T-helper 2 cell treated with Interferon-gamma antibody and Interleukin-4, amounts not matched to agents 5 μg/mL and 100 μg/mL, for 36 hours (primary cell): ENCODE results near the gene POLR2C.
"Not testable (repeated sequence)": the region's sequence is repeated elsewhere in the genome, so short reads cannot be mapped to it uniquely, and the experiment has no call there.

ENCODE experiments used
- DNase-seq: peaks from one replicate; pipeline ENCODE4 v3.0.0; 2021; ENCODE audit warnings: low spot score
- H3K27ac Mint-ChIP-seq: one replicate; pipeline ENCODE4 v1.8.0; 2021; ENCODE audit warnings: mild to moderate bottlenecking, mixed read lengths
- H3K27me3 Mint-ChIP-seq: one replicate; pipeline ENCODE4 v1.8.0; 2021; ENCODE audit warnings: low read depth, mixed read lengths
- H3K36me3 Mint-ChIP-seq: one replicate; pipeline ENCODE4 v1.8.0; 2021; ENCODE audit warnings: low read depth, mixed read lengths
- H3K4me1 Mint-ChIP-seq: one replicate; pipeline ENCODE4 v1.8.0; 2021; ENCODE audit warnings: low read depth, mixed read lengths
- H3K4me3 Mint-ChIP-seq: one replicate; pipeline ENCODE4 v1.8.0; 2022; ENCODE audit warnings: mild to moderate bottlenecking, moderate library complexity, mixed read lengths
- H3K9me3 Mint-ChIP-seq: one replicate; pipeline ENCODE4 v1.8.0; 2021; ENCODE audit warnings: mixed read lengths

Gene POLR2C

DNA sequence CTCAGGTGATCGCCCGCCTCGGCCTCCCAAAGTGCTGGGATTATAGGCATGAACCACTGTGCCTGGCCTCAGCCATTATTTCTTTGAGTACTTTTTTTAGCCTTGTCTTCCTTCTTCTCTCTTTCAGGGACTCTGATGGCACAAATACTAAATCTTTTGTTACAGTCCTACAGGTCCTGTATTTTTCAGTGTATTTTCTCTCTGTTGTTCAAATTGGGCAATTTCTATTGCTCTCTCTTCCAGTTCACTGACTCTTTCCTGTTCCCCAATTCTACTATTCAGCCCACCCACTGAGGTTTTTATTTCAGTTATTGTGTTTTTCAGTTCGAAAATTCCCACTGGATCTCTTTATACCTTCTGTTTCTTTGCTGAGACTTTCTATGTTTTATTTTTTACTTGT, 31.3 kb downstream of the POLR2C start:
- Mint-ChIP-seq H3K27me3 (peaks cover 21% of the 10 kb centered on the region), H3K27ac (no peak overlapping the region), H3K4me1 (no peaks in the 10 kb centered on the region), H3K9me3 (no peaks in the 10 kb centered on the region), H3K36me3 (no peaks in the 10 kb centered on the region), H3K4me3 (no peak overlapping the region)
- DNase-seq = no peak

DNA sequence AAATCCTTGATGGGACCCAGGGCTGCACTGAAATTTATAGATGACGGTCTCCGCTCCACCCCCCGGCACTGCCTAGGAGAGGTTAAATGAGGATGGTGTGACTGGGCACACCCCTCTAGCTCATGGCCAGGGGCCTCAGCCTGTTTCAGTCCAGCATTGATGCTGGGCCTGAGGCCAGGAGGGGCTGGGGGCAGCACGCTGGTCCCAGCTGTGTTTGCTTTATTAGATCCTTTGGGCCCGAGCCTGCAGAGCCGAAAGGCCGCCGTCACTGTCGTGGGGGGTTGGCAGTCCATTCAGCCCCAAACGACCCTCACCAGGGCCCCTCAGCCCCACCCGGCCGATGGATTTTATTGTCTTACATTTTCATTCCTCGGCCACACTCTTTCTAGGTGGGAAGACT, 34.6 kb downstream of the POLR2C start:
- no peak overlapping the region for H3K4me3 Mint-ChIP-seq
- H3K4me1 Mint-ChIP-seq = peaks cover 11% of the 10 kb centered on the region
- no peaks in the 10 kb centered on the region for H3K36me3 Mint-ChIP-seq
- no peak overlapping the region for H3K27ac Mint-ChIP-seq
- H3K27me3 Mint-ChIP-seq = peaks cover 10% of the 10 kb centered on the region
- H3K9me3 Mint-ChIP-seq = no peaks in the 10 kb centered on the region
- DNase-seq = no peak

DNA sequence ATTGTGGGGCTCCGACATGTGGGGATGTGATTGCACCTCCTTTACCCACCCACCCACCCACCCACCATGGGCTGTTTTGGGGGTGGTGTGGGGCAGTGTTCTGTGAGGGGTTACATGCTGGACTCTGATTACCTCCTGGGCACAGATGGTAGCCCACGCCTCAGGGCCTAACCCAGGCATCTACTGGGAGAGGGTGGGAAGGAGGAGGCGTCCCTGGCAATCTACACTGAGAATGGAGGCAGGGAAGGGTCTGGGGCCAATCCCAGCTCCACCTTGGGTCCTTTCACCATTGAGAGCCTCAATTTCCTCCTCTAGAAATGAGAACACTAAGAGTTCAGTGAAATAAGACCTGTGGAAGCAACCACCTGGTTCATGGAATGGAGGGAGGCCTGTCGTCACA, 35.6 kb downstream of the POLR2C start:
- Mint-ChIP-seq H3K27ac (no peak overlapping the region), H3K4me3 (no peak overlapping the region), H3K4me1 (peaks cover 11% of the 10 kb centered on the region), H3K27me3 (peaks cover 8% of the 10 kb centered on the region), H3K36me3 (no peaks in the 10 kb centered on the region), H3K9me3 (no peaks in the 10 kb centered on the region)
- no peak for DNase-seq

DNA sequence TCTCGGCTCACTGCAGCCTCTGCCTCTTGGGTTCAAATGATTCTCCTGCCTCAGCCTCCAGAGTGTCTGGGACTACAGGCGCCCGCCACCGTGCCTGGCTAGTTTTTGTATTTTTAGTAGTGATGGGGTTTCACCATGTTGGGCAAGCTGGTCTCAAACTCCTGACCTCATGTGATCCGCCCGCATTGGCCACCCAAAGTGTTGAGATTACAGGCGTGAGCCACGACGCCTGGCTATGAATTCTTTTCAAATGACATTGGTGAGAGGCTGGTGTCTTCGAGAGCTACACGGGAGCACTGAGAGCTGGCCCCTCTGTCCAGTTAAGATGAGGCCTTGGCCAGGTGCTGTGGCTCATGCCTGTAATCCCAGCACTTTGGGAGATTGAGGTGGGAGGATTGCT, 37.5 kb downstream of the POLR2C start:
- H3K27ac Mint-ChIP-seq, H3K36me3 Mint-ChIP-seq, H3K9me3 Mint-ChIP-seq, H3K4me3 Mint-ChIP-seq, H3K27me3 Mint-ChIP-seq, DNase-seq: not testable (repeated sequence)
- H3K4me1 Mint-ChIP-seq = peaks cover 11% of the 10 kb centered on the region

DNA sequence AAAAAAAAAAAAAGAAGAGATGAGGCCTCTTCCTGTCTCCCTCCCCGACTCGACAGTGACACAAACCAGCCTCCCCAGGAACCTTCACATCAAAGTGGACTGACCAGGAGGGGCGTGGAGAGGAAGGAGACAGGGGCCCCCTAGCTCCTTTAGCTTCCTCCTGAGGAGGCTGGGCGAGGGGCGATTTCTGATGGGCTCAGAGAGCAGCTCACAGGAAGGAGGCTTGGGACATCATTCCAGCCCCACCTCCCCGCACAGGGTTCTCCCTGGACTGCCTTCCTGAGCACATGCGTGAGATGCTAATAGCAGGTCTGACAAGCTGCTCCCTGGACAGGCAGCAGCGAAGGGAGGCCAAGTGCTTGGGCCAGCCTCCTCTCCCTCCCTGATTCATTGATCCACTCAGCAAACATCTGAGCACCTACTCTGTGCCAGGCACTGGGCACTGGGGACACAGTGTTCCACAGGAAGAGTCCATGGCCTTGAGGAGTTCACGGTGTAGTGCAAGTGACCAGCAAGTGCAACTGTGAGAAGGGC, 38.2 kb downstream of the POLR2C start:
- Mint-ChIP-seq H3K4me3 (no peak overlapping the region), H3K27ac (peak overlapping the region; percentile 32), H3K36me3 (no peaks in the 10 kb centered on the region), H3K27me3 (no peaks in the 10 kb centered on the region), H3K4me1 (peaks cover 11% of the 10 kb centered on the region), H3K9me3 (no peaks in the 10 kb centered on the region)
- DNase-seq = no peak

DNA sequence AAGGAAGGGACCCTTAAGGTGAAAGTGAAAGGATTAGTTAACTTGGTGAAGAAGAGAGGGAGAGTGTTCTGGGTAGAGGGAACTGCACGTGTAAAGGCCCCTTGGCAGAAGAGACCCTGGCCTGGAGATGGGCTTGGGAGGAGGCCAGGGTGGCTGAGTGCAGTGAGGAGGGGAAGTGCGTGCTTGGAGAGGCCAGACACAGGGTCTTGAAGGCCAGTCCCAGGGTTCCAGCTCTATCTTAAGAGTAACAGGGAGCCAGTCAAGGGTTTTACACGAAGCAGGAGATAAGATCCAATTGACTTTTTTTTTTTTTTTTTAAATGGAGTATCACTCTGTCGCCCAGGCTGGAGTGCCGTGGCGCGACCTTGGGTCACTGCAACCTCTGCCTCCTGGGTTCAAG, 39.0 kb downstream of the POLR2C start:
- DNase-seq = no peak
- H3K4me1 Mint-ChIP-seq = peaks cover 11% of the 10 kb centered on the region
- no peaks in the 10 kb centered on the region for H3K27me3 Mint-ChIP-seq
- H3K36me3 Mint-ChIP-seq = no peaks in the 10 kb centered on the region
- H3K4me3 Mint-ChIP-seq = no peak overlapping the region
- peak overlapping the region; percentile 32 for H3K27ac Mint-ChIP-seq
- H3K9me3 Mint-ChIP-seq = no peaks in the 10 kb centered on the region

DNA sequence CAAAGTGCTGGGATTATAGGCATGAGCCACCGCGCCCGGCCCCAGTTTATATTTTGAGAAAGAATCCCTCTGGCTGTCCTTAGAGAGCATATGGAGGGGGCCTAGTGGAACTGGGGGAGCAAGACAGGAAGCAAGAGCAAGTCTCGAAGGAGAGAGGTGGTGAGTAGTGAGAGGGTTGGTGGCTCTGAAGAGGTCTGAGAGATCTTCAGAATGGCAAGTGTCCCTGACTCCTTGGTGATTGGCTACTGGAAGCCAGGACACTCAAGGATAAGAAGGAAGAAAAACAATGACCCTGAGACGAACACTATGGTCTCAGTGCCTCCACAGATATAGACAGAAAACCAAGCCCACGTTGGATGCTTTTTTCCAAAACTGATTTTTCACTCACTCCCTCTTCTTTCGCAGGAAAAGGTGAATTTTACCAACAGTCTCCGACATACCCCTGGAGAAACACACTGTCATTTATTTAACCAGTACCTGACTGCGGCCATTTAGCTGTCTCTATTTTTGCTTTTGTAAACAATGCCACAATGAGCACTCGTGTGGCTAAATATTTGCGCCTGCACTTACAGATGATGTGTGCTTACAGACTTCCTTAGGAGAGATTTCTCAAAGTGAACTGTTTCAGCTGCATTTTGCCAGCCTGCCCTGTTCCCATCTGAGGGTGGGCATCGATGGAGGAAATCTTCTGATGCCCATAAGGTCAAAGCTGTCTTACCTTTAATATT, 39.7 kb downstream of the POLR2C start:
- no peak for DNase-seq
- Mint-ChIP-seq H3K36me3 (no peaks in the 10 kb centered on the region), H3K27ac (no peak overlapping the region), H3K4me3 (no peak overlapping the region), H3K9me3 (no peaks in the 10 kb centered on the region), H3K4me1 (peaks cover 11% of the 10 kb centered on the region), H3K27me3 (no peaks in the 10 kb centered on the region)

DNA sequence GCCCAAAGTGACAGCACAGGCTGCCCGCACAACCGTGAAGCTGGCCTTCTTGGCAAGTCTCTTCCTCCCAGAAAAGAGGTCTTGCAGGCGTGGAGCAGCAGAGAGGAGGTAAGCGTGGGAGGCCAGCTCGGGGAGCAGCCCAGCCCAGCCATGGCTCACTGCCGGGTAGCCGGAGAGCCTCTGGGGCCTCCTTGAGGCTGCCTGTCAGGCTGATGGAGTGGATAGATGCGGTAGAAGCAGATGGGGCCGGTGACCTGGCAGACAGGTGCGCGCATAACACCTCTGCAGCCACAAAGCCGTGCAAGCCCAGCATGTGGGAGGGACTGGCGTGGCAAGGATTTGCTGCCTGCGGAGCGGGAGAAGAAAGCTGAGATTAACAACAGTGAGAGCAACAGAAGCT, 40.9 kb downstream of the POLR2C start:
- DNase-seq = no peak
- Mint-ChIP-seq H3K27me3 (no peaks in the 10 kb centered on the region), H3K9me3 (no peaks in the 10 kb centered on the region), H3K27ac (no peak overlapping the region), H3K4me3 (no peak overlapping the region), H3K36me3 (no peaks in the 10 kb centered on the region), H3K4me1 (peaks cover 11% of the 10 kb centered on the region)

DNA sequence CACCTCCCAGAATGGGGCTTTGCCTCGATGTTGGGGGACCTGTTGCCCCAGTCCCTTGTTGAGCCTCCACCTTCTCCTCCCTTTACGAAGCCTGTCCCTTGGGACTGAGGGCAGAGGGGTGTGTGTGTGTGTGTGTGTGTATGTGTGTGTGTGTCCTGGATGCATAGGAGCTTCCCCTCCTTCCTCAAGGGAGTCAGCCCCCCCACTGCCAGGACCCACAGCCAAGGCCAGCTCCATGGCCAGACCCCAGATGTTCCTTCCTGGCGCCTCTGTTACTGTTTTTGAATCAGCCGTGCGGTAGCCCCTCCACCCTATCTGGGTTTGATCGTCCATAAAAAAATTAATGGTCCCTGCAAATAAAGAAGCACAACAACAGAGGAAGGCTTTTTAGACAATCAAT, 41.5 kb downstream of the POLR2C start:
- Mint-ChIP-seq H3K27ac (no peak overlapping the region), H3K9me3 (no peaks in the 10 kb centered on the region), H3K36me3 (no peaks in the 10 kb centered on the region), H3K4me3 (no peak overlapping the region), H3K4me1 (peaks cover 11% of the 10 kb centered on the region), H3K27me3 (no peaks in the 10 kb centered on the region)
- DNase-seq = no peak

DNA sequence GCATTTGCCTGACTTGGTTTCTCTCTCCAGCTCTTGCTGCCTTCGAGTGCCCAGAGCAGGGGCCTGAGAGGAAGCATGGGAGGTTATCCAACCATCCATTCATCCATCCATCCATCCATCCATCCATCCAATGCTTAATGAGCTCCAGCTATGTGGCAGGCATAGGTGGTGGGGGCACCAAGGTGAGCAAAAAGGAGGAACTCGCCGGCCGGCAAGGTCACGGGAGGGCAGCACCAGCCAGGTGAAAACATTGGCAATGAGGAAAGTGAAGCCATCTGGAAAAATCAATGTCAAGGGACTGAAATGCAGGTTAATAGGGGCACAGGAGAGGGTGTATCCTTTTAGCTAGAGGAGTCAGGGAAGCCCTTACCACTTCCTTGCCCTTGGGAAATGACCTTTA, 42.0 kb downstream of the POLR2C start:
- no peaks in the 10 kb centered on the region for H3K9me3 Mint-ChIP-seq
- no peaks in the 10 kb centered on the region for H3K36me3 Mint-ChIP-seq
- peaks cover 11% of the 10 kb centered on the region for H3K4me1 Mint-ChIP-seq
- no peaks in the 10 kb centered on the region for H3K27me3 Mint-ChIP-seq
- DNase-seq = no peak
- no peak overlapping the region for H3K4me3 Mint-ChIP-seq
- H3K27ac Mint-ChIP-seq = no peak overlapping the region

DNA sequence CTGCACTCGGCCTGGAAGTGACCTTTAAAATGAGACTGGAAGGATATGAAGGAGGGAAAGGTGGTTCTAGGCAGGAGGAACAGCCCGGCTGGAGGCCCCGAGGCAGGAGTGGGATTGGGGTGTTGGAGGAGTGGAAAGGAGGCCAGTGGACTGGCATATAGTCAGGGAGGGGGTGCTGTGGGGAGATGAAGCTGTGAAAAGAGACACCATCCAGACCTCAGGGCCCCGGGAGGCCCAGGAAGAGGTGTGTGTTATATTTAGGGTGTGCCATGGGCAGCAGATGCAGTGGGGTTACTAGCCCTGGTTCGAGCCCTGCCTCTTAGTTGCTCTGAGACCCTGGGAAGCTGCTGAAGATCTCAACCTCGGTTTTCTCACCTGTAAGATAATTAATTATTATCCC, 42.7 kb downstream of the POLR2C start:
- Mint-ChIP-seq H3K27ac (no peak overlapping the region), H3K4me1 (peaks cover 11% of the 10 kb centered on the region)

DNA sequence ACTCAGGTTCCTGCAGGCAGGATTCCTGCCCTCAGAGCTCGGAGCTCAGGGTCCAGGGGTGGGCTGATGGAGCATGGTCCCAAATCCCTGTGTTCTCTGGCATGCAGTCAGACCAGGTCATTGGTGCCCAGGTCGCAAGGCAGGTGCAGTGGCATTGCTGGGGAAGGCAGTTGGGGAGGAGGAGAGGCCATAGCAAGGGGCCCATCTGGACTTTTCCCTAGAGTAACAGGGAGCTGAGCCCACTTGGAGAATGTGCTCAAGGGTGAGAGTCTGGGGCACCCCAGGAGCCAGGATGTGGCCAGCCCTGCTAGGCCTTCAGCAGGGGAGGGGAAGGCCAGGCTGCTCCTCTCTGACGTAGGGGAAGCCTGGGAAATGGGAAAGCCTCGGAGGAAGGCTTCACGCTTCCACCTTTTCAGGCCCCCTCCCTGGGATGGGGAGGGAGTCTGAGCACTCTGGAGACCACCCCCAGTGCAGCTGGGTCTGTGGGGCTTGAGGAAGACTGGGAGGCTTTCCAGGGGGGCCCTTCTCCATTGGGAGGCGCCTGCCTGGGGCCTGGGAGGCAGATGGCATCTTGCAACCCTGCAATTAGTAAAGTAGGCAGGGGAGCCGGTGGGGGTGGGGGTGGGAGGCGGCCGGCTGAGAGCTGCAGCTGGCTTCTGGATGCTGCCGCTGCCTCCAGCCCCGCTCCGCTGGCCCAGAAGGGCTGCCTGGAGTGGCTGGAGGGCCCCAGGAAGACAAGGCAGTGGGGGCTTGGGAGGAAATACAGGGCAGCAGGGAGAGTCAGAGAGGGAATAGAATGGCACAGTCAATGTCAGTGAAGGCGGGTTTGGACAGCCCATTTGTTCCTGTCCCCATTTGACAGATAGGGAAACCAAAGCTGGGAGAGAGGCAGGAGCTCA, 44.9 kb downstream of the POLR2C start:
- Mint-ChIP-seq H3K4me1 (no peaks in the 10 kb centered on the region), H3K27ac (no peak overlapping the region), H3K36me3 (no peaks in the 10 kb centered on the region), H3K9me3 (no peaks in the 10 kb centered on the region), H3K27me3 (no peaks in the 10 kb centered on the region), H3K4me3 (no peak overlapping the region)
- no peak for DNase-seq

More for the DNA sequence above, 42.7 kb downstream of the POLR2C start:
- Mint-ChIP-seq H3K27me3 (no peaks in the 10 kb centered on the region), H3K9me3 (no peaks in the 10 kb centered on the region), H3K4me3 (no peak overlapping the region), H3K36me3 (no peaks in the 10 kb centered on the region)
- DNase-seq = no peak

DNA sequence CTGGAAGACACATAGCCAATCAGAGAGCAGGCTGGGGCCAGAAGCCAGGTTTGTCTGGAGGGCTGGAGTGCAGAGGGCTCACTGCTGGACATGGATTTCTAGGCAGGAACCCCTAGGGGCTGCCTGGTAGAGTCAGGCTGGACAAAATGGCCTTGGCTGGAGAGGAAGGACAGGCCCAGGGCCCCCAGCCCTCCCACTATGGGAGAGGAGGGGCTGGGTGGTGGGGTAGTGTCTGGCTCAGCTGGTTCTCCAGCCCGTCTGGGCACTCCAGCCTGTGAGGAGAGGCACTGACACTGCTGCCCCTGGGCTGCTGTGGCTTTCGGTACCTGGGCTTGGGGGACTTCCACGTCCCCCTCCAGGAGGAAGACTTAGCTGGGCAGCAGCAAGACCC, 45.6 kb downstream of the POLR2C start:
- no peak for DNase-seq
- H3K9me3 Mint-ChIP-seq = no peaks in the 10 kb centered on the region
- H3K36me3 Mint-ChIP-seq = no peaks in the 10 kb centered on the region
- H3K27ac Mint-ChIP-seq = no peak overlapping the region
- H3K27me3 Mint-ChIP-seq = no peaks in the 10 kb centered on the region
- H3K4me1 Mint-ChIP-seq = no peaks in the 10 kb centered on the region
- no peak overlapping the region for H3K4me3 Mint-ChIP-seq

DNA sequence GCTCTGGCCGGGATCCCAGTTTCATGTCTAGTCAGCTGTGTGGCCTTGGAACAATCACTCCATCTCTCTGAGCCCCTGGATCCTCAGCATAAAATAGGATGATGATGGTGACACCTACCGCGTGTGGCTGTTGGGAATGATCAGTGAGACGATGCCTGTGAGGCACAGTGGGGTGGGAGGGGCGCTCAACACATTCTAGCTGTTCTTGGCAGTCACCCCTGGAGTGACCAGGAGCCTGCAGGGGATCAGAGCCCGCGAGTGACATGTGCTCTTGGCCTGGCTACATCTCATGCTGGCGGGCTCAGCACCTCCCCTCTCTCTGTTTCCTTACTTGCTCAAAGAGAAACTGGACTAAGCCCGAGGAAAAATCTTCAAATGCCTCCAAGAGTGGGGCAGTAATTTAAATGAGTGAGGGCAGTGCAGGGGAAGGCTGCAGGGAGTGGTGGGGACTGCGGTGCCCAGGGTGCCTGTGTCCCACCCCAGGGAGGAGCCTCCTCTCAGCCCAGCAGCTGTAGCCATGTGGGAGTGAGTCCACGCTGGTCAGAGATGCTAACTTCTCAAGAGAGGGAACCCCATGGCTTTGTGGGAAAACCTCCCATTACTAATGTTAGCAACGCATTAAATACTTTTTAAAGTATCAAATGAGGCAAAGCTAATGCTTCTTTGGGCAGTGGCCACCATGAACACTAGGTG, 46.9 kb downstream of the POLR2C start:
- Mint-ChIP-seq H3K9me3 (no peaks in the 10 kb centered on the region), H3K36me3 (no peaks in the 10 kb centered on the region), H3K4me1 (no peaks in the 10 kb centered on the region), H3K27ac (no peak overlapping the region), H3K4me3 (no peak overlapping the region), H3K27me3 (no peaks in the 10 kb centered on the region)
- no peak for DNase-seq
